ENCODE results near the gene WDFY3. TPM values are rescaled to one million over a fixed set of nuclear protein-coding genes. Genes with fewer than 3 reads are reported as not detected.
A peak's percentile ranks its signal among the peaks of the same experiment; 100 is the strongest.

The WDFY3 gene
- 18.6 TPM for polyA plus RNA-seq (ENCODE audit: insufficient read length)

- peak; percentile 89 for DNase-seq (ENCODE audit: low read depth)
Measured at GRCh38 chr4:84966382-84967242, at the start of gene WDFY3. Gene WDFY3 (minus strand): TSS chr4:84966690. CDS start chr4:84860591, 106,099 bp downstream.

GRCh38 chr4:85005865-85006377 is 39.4 kb upstream of the WDFY3 start:
- no peak for DNase-seq (ENCODE audit: low read depth)

GRCh38 chr4:85000343-85000742 is 33.9 kb upstream of the WDFY3 start:
- DNase-seq (ENCODE audit: low read depth): no peak

GRCh38 chr4:84995386-84995785 is 28.9 kb upstream of the WDFY3 start:
- no peak for DNase-seq (ENCODE audit: low read depth)

- DNase-seq (ENCODE audit: low read depth): peak; percentile 87
Measured at GRCh38 chr4:84994280-84994679, 27.8 kb upstream of the WDFY3 start.

- DNase-seq (ENCODE audit: low read depth): no peak
Measured at GRCh38 chr4:84985952-84986351, 19.5 kb upstream of the WDFY3 start.

- DNase-seq (ENCODE audit: low read depth): no peak
Measured at GRCh38 chr4:84977396-84977795, 10.9 kb upstream of the WDFY3 start.

GRCh38 chr4:84973856-84974255 is 7.4 kb upstream of the WDFY3 start:
- DNase-seq (ENCODE audit: low read depth): no peak

- DNase-seq (ENCODE audit: low read depth): peak; percentile 39
Measured at GRCh38 chr4:84971319-84971932, 4.9 kb upstream of the WDFY3 start.

GRCh38 chr4:84968925-84969324 is 2.4 kb upstream of the WDFY3 start:
- no peak for DNase-seq (ENCODE audit: low read depth)

- DNase-seq (ENCODE audit: low read depth): peak; percentile 35
Measured at GRCh38 chr4:84967243-84967690, 777 bp upstream of the WDFY3 start.

- DNase-seq (ENCODE audit: low read depth): no peak
Measured at GRCh38 chr4:84965553-84966381, 723 bp downstream of the WDFY3 start.

GRCh38 chr4:84964995-84965552 is 1.4 kb downstream of the WDFY3 start:
- DNase-seq (ENCODE audit: low read depth): no peak

- no peak for DNase-seq (ENCODE audit: low read depth)
Measured at GRCh38 chr4:84962102-84962501, 4.4 kb downstream of the WDFY3 start.

- DNase-seq (ENCODE audit: low read depth): no peak
Measured at GRCh38 chr4:84958434-84958833, 8.1 kb downstream of the WDFY3 start.

GRCh38 chr4:84957514-84958420 is 8.7 kb downstream of the WDFY3 start:
- no peak for DNase-seq (ENCODE audit: low read depth)

- DNase-seq (ENCODE audit: low read depth): no peak
Measured at GRCh38 chr4:84956014-84956413, 10.5 kb downstream of the WDFY3 start.

GRCh38 chr4:84954982-84955567 is 11.4 kb downstream of the WDFY3 start:
- no peak for DNase-seq (ENCODE audit: low read depth)

GRCh38 chr4:84952776-84953175 is 13.7 kb downstream of the WDFY3 start:
- no peak for DNase-seq (ENCODE audit: low read depth)

- no peak for DNase-seq (ENCODE audit: low read depth)
Measured at GRCh38 chr4:84952004-84952403, 14.5 kb downstream of the WDFY3 start.
